ENCODE measurements around the gene GDF9.

The GDF9 gene, protein sequence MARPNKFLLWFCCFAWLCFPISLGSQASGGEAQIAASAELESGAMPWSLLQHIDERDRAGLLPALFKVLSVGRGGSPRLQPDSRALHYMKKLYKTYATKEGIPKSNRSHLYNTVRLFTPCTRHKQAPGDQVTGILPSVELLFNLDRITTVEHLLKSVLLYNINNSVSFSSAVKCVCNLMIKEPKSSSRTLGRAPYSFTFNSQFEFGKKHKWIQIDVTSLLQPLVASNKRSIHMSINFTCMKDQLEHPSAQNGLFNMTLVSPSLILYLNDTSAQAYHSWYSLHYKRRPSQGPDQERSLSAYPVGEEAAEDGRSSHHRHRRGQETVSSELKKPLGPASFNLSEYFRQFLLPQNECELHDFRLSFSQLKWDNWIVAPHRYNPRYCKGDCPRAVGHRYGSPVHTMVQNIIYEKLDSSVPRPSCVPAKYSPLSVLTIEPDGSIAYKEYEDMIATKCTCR

DNA sequence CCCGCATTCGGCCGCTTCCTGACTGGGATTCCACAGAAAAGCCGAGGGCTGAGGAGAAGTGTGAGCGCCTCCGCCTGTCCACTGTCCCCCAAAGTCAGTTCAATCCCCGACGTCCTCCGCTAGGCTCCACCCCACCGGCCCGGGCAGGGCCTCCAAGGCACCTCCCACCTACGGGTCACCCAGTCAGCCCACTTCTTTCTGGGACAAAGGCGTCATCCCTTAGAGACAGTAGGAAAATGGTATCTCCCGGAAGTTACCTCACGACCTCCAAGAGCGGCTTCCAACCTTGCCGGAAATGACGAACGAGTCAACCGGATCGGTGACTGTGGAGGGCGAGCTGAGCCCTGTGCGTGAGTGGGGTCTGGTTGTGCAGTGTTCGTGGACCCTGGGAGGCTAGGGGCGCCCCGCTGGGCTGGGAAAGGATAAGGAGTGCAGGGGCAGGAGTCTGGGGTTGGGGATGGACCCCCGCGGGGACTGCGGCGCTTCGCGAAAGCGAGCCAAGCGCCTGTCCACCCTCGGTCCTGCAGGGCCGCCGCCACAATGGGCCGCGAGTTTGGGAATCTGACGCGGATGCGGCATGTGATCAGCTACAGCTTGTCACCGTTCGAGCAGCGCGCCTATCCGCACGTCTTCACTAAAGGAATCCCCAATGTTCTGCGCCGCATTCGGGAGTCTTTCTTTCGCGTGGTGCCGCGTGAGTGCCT is at the start of gene GDF9, which contains the start of gene UQCRQ:
TSS of gene GDF9 (minus strand) at position 128 of the 704 bp plus-strand sequence. CDS start 1,936 bp downstream, outside the sequence.
TSS of gene UQCRQ (plus strand) at position 301 of the 704 bp plus-strand sequence. CDS start at position 541, 240 bp downstream.
- peak; percentile 100 for DNase-seq (ENCODE audit: low spot score)

DNA sequence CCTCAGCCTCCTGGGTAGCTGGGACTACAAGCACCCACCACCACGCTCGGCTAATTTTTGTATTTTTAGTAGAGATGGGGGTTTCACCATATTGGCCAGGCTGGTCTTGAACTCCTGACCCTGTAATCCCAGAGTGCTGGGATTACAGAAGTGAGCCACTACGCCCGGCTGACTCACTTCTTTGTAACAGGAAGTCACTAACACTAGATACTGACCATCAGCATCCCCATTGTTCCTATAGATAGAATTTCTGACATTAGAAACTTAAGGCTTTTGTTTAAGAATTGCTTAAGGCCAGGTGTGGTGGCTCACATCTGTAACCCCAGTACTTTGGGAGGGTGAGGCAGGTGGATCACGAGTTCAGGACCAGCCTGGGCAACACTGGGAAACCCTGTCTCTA is 49.4 kb upstream of the GDF9 start:
- DNase-seq (ENCODE audit: low spot score), result peak; percentile 66

DNA sequence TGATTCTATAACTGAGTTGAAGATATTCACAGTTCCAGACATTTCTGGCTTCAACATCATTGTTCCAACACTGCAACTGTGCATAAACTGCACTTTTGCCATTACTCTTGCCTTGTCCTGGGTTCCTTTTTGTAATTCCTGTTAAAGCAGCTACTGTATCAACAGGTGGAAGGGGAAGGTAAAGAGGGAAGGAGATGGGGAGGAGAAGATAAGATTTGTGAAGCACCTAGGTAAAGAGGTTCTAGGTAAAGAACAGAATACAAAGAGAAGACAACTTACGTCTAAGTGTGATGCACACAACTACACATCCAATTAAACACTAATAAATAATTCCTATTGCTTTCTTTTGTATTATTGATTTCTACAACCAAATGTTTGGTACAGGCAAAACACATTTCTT is 43.4 kb upstream of the GDF9 start:
- no peak for DNase-seq (ENCODE audit: low spot score)

- peak; percentile 23 for DNase-seq (ENCODE audit: low spot score)
Measured at GRCh38 chr5:132907161-132907560, 40.9 kb upstream of the GDF9 start.

GRCh38 chr5:132905938-132906337 is 39.7 kb upstream of the GDF9 start:
- no peak for DNase-seq (ENCODE audit: low spot score)

DNA sequence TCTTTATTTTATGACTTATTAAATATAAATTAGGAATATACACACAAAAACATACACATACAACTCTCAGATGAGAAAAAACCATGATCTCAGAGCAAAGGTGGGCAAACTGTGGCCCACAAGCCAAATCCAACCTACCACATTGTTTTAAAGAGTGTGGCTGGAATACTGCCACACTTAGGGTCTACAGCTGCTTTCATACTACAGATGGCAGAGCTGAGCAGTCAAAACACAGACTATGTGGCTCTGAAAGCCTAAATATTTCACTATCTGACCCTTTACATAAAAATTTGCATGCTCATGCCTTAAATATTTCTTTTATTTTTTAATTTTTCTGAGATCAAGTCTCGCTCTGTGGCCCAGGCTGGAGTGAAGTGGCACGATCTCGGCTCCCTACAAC is 35.5 kb upstream of the GDF9 start:
- no peak for DNase-seq (ENCODE audit: low spot score)

DNA sequence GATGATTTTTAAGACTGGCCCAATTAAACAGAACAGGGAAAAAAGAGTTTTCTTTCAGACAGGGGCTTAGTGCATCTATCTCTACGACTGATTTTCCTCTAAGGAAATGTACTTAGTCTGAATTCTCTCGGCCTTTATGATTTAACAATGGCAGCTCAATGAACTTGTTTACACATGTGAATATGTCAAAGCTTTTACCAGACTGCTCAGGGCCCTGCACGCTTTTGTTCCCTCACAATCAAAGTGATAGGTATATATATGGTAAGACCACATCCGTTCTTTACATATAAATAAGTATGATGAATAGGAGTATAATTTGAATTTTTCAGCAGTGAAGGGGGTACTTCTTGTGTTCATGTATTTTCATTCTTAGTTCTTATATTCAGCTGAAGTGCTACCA is 34.8 kb upstream of the GDF9 start:
- no peak for DNase-seq (ENCODE audit: low spot score)

DNA sequence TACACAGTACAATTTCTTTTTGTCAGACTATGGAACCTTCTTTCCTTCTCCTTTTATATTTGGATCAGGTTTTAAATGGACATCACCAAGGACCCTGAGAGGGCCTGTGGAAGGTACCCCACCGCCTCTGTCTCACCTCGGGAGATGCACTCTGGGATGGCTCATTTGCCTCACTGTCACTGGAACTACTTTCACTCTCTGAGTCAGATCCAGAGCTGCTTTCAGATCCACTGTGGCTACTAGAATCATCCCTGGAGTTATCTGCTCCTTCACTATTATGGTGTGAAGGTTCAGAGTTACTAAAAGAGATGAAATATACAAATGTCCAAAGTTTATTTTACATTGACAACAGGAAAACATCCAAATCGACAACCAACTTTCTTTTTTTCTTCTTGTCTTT is 31.8 kb upstream of the GDF9 start:
- DNase-seq (ENCODE audit: low spot score), result no peak

- no peak for DNase-seq (ENCODE audit: low spot score)
Measured at GRCh38 chr5:132896685-132897084, 30.4 kb upstream of the GDF9 start.

GRCh38 chr5:132895719-132896305 is 29.5 kb upstream of the GDF9 start:
- no peak for DNase-seq (ENCODE audit: low spot score)

- no peak for DNase-seq (ENCODE audit: low spot score)
Measured at GRCh38 chr5:132890817-132891216, 24.5 kb upstream of the GDF9 start.

GRCh38 chr5:132889501-132889900 is 23.2 kb upstream of the GDF9 start:
- DNase-seq (ENCODE audit: low spot score), result no peak

GRCh38 chr5:132887283-132887682 is 21.0 kb upstream of the GDF9 start:
- DNase-seq (ENCODE audit: low spot score), result no peak

- no peak for DNase-seq (ENCODE audit: low spot score)
Measured at GRCh38 chr5:132886064-132886823, 20.0 kb upstream of the GDF9 start.

GRCh38 chr5:132884548-132884947 is 18.3 kb upstream of the GDF9 start:
- DNase-seq (ENCODE audit: low spot score), result no peak

DNA sequence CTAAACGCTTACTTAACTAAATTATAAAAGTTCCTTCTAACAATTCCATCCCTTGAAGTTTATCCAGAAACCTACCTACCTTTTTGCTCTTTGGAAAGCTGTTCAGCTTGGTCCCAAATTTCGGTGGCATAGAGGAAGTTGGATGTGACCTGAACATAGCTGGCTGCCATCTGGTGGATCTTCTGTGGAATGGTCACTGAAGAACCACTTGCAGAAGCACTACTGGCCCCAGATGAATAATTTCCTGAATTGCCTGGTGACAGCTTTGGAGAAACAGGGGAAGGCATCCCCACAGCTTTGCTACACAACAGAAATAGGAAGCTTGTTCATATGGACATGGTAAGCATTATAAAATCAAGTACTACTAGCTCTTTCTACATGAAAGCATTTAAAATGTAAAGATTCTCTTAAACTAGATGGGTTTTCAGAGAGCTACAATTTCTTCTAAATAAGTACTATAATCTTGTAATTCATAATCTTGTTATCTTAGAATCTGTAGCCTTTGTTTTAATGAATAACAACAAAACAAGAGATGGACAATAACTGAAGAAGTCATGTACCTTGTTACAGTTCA is 17.1 kb upstream of the GDF9 start:
- DNase-seq (ENCODE audit: low spot score), result peak; percentile 83

- DNase-seq (ENCODE audit: low spot score), result no peak
Measured at GRCh38 chr5:132877938-132878337, 11.7 kb upstream of the GDF9 start.

DNA sequence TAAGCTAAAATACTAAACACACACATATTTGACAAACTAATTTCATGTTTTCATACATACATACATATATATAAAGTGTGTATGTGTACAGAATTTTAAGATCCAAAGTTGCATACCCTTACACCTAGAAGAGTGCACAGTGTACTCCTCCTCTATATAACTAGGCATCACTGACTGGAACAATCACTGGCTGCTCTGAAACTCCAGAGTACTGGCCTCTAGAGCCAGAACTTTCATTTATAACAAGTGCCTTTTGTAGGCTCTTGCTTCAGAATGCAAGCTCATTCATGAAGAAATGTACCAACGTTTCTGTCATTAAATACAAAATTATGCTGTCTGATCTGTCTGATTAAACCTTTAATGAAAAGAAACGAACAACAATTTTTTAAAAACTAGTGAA is 11.2 kb upstream of the GDF9 start:
- DNase-seq (ENCODE audit: low spot score), result no peak

GRCh38 chr5:132876020-132876759 is 9.9 kb upstream of the GDF9 start:
- no peak for DNase-seq (ENCODE audit: low spot score)

- no peak for DNase-seq (ENCODE audit: low spot score)
Measured at GRCh38 chr5:132873930-132874271, 7.6 kb upstream of the GDF9 start.

All from kidney capillary endothelial cell (primary cell).